Stomach (tissue), 9 donors: Measurements from ENCODE around the gene EPB41L2. TPM values are rescaled to one million over a fixed set of nuclear protein-coding genes. Genes with fewer than 3 reads are reported as not detected.

Source experiments
- DNase-seq, 2 donors: peaks; one replicate each; pipeline versions ENCODE4 v3.0.0 to v3.0.0-alpha.2; 2013 to 2019
- H3K27ac ChIP-seq, 5 donors: fragments of 200-600 bp in 4 of 5; sonication (generic) in 4 of 5; one replicate each; pipeline ENCODE4 v1.5.1; 2013 to 2019; ENCODE audit warnings: mild to moderate bottlenecking in 1 of 5, moderate library complexity in 1 of 5
- H3K27me3 ChIP-seq, 3 donors: fragments of 200-600 bp; sonication (generic); one replicate each; pipeline ENCODE4 v1.5.1; 2017 to 2019; ENCODE audit warnings: mixed run types in 1 of 3
- H3K36me3 ChIP-seq, 4 donors: fragments of 200-600 bp; sonication (generic); 1 replicate in 3 of 4; 2 replicates in 1 of 4; pipeline ENCODE4 v1.5.1; 2016 to 2019
- H3K4me1 ChIP-seq, 4 donors: fragments of 200-600 bp; sonication (generic); one replicate each; pipeline ENCODE4 v1.5.1; 2016 to 2019
- H3K4me3 ChIP-seq, 4 donors: fragments of 200-600 bp; sonication (generic) in 3 of 4; one replicate each; pipeline ENCODE4 v1.5.1; 2016 to 2019; ENCODE audit warnings: mild to moderate bottlenecking in 1 of 4
- H3K9me3 ChIP-seq, 4 donors: fragments of 200-600 bp; sonication (generic); one replicate each; pipeline ENCODE4 v1.5.1; 2016 to 2019
- EP300 ChIP-seq: sonication (generic); formaldehyde crosslinking; IDR thresholded peaks from one replicate; pipeline ENCODE4 v1.6.1; 2017; ENCODE audit warnings: antibody characterized with exemption
- POLR2A ChIP-seq, 4 donors: fragments of 450-650 bp; IDR thresholded peaks; one replicate each; pipeline ENCODE4 v1.6.1; 2016; ENCODE audit warnings: antibody characterized with exemption in 4 of 4, control low read depth in 2 of 4, mild to moderate bottlenecking in 1 of 4, moderate library complexity in 1 of 4
- POLR2AphosphoS5 ChIP-seq, 3 donors: sonication (generic); formaldehyde crosslinking; IDR thresholded peaks; one replicate each; pipeline ENCODE4 v1.6.1; 2016; ENCODE audit warnings: antibody characterized with exemption in 3 of 3
- WGBS, 5 donors: extraction: QIAGEN DNeasy Blood & Tissue Kit in 3 of 5; methylation state at CpG; one replicate each; pipeline versions ENCODE4 v1.1.5 to v1.1.7; 2013 to 2018; 5-methylcytosine and 5-hydroxymethylcytosine counted together
- intact Hi-C: fragments of 100-400 bp; cut with DNase I; formaldehyde crosslinking; loops from one replicate; pipeline ENCODE4 v1.15.1; 2023; ENCODE audit warnings: low total_unique reads
- polyA plus RNA-seq, 3 donors: library from polyadenylated mRNA; stranded (reverse); fragments of 200-250 nt; gene quantifications; one replicate each; pipeline ENCODE4 v1.2.3, GENCODE V29; 2013
- total RNA-seq, 5 donors: library from RNA; depleted of rRNA; stranded (reverse); fragments of >200 nt; gene quantifications; one replicate each; pipeline versions ENCODE4 v1.1.0 to v1.2.3, GENCODE V29; 2014 to 2016
- TF ChIP-seq, protein P1 (sequence below), 7 experiments: fragments of 450-650 bp in 4 of 7; fragments of 200-600 bp in 3 of 7; sonication (generic) in 3 of 7; IDR thresholded peaks; one replicate each; pipeline ENCODE4 v1.5.1; 2016 to 2019; ENCODE audit warnings: antibody characterized with exemption in 7 of 7, control low read depth in 2 of 7, mild to moderate bottlenecking in 1 of 7
- donor health status: healthy with polysubstance abuse.
- donor health status: Bipolar disorder and iron deficiency.
- donor health status: healthy.

The EPB41L2 gene
- total and polyA plus RNA-seq, 8 donors, result 12.5 to 238 (median 30.2) TPM

DNA sequence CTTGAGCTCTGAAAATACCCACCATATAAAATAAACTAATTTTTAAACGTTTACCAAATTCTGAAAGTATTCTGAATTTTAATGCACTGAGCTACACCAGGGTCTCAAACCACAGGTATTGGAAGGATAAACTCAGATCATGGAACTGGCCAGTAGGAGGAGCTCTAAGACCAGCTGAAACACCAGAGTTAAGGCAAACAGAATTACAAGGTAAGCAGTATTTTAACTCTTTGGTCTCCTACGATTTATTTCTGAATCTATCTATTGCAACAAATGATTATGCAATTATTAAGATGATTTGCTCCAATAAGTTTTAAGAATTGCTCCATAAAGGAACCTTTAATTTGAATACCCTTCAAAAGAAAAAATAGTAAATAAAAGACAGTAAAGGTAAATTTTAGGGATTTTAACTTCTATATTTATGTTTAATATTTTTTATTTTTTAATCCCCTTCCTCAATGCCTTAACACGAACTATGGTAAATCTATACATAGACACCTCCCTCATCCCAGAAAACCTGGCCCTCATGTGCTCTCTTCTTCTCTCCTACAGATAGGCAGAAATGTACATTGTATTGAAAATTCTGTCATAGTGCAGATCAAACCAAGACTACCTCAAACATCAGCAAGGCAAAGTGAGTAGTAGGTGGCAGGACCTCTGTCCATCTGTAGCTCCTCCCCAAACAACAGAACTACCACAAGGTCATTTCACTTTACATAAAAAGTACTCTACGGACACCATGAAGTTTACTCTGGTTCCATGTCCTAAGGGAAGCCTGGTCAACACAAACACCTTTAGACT, 177.5 kb downstream of the EPB41L2 start:
- 24 to 33% (median 27%) methylated on average over 4 of the region's 4 CpGs for WGBS, 5 donors
- Histone ChIP-seq H3K4me3 (no peak overlapping the region), H3K9me3 (no peaks in the 10 kb centered on the region), H3K36me3 (peaks cover 0 to 17% (median 10%) of the 10 kb centered on the region in 4 donors), H3K27me3 (no peaks in the 10 kb centered on the region), H3K27ac (no peak overlapping the region), H3K4me1 (peaks cover 0 to 5% (median 0%) of the 10 kb centered on the region in 4 donors)
- TF ChIP-seq, protein P1, sequence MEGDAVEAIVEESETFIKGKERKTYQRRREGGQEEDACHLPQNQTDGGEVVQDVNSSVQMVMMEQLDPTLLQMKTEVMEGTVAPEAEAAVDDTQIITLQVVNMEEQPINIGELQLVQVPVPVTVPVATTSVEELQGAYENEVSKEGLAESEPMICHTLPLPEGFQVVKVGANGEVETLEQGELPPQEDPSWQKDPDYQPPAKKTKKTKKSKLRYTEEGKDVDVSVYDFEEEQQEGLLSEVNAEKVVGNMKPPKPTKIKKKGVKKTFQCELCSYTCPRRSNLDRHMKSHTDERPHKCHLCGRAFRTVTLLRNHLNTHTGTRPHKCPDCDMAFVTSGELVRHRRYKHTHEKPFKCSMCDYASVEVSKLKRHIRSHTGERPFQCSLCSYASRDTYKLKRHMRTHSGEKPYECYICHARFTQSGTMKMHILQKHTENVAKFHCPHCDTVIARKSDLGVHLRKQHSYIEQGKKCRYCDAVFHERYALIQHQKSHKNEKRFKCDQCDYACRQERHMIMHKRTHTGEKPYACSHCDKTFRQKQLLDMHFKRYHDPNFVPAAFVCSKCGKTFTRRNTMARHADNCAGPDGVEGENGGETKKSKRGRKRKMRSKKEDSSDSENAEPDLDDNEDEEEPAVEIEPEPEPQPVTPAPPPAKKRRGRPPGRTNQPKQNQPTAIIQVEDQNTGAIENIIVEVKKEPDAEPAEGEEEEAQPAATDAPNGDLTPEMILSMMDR (IDR thresholded peaks at IDR 0.05), result peak in 5 of 7 experiments; percentile 60 to 92 (median 87)
- TF ChIP-seq EP300, result no peak
- TF ChIP-seq POLR2AphosphoS5 (IDR thresholded peaks at IDR 0.05), result peak in 1 of 3 donors; percentile 34
- TF ChIP-seq POLR2A (IDR thresholded peaks at IDR 0.05), result no peak
- intact Hi-C loops, result no loop called here
- DNase-seq, result peak; percentile 64 to 93

DNA sequence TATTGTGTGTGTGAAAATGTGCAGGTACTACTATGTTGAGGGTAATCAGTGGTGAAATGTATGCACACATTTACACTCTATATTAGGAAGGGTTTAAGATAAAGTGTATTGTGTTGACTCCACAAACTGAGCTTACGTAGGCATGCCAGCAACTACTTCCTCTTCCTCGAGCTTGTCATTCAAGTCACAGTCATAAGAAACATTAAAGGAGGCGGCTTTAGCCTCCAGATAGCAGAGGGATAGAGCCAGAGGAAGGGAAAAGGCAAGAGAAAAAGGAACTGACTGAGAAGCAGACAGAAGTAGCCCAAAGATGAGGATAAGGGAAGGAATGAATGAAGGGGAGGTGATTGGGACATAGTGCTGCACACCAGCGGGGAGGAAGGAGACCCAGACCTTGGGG, 180.7 kb downstream of the EPB41L2 start:
- no peak overlapping the region for H3K27ac ChIP-seq
- no peak overlapping the region for H3K4me3 ChIP-seq
- peak in 1 of 2 donors; percentile 58 for DNase-seq
- TF ChIP-seq POLR2A (IDR thresholded peaks at IDR 0.05) (no peak), POLR2AphosphoS5 (IDR thresholded peaks at IDR 0.05) (peak in 1 of 3 donors; percentile 46)
- intact Hi-C loops, result loop anchor here (5.0 kb wide), 1 partner anchor 235 kb away; no protein-coding TSS in a partner anchor
- H3K27me3 ChIP-seq, result no peaks in the 10 kb centered on the region
- 38 to 63% (median 44%) methylated on average over 4 of the region's 4 CpGs for WGBS, 5 donors
- peaks cover 0 to 18% (median 12%) of the 10 kb centered on the region in 4 donors for H3K36me3 ChIP-seq
- H3K4me1 ChIP-seq, result peaks cover 0 to 5% (median 0%) of the 10 kb centered on the region in 4 donors
- no peaks in the 10 kb centered on the region for H3K9me3 ChIP-seq

DNA sequence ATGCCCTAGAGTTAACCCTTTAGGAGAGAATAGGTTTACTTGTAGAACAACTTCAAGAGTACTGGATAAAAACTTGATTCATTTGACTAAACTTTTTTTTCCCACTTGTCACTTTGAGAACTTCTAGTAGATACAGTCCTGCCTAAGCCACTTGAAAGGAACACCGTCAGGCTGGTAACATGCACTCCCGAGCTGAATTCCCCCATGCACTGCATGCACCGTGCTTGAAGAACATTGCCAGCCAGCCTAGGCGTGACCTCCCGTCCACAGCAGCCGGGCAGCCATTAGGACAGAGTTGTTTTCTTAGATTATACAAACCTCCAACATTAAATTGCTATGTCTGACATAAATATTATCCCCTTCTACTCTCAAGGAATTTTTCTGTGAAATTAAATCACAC, 183.2 kb downstream of the EPB41L2 start:
- WGBS, 5 donors, result 82 to 96% (median 92%) methylated on average over 6 of the region's 6 CpGs
- Histone ChIP-seq H3K4me1 (peaks cover 0 to 5% (median 0%) of the 10 kb centered on the region in 4 donors), H3K4me3 (no peak overlapping the region), H3K27me3 (no peaks in the 10 kb centered on the region), H3K27ac (no peak overlapping the region), H3K36me3 (peaks cover 0 to 23% (median 12%) of the 10 kb centered on the region in 4 donors), H3K9me3 (no peaks in the 10 kb centered on the region)
- no peak for DNase-seq
- TF ChIP-seq POLR2A (IDR thresholded peaks at IDR 0.05) (no peak), EP300 (no peak), POLR2AphosphoS5 (IDR thresholded peaks at IDR 0.05) (no peak)
- TF ChIP-seq, protein P1 (IDR thresholded peaks at IDR 0.05), result no peak
- intact Hi-C loops, result loop anchor here (5.0 to 10.0 kb wide), 2 partner anchors 237 to 555 kb away; no protein-coding TSS in a partner anchor

DNA sequence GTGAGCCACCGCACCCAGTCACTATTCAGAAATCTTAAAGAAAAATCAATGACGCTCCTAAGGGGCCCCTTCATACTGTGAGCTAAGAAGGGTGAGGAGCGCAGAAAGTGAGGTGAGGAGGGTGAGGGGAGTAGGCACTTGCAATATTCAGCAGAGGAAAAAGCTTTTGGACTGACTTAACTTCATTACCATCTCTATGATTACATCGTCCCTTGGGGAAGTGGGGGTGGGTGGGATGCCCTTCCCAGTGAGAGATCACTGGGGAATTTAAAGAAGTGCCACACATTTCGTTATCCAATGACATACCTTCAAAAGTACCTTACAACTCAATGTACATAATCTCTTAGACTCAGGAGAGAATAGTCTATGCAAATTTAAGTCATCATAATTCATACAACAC, 189.3 kb downstream of the EPB41L2 start:
- no peak overlapping the region for H3K27ac ChIP-seq
- 94 to 97% (median 96%) methylated on average over 5 of the region's 5 CpGs for WGBS, 5 donors
- no peak for DNase-seq
- H3K9me3 ChIP-seq, result no peaks in the 10 kb centered on the region
- no peaks in the 10 kb centered on the region for H3K27me3 ChIP-seq
- intact Hi-C loops, result loop anchor here (10.0 kb wide), 1 partner anchor 549 kb away; no protein-coding TSS in a partner anchor
- H3K4me3 ChIP-seq, result no peak overlapping the region
- H3K36me3 ChIP-seq, result peaks cover 0 to 14% (median 11%) of the 10 kb centered on the region in 4 donors
- no peak for TF ChIP-seq EP300
- no peak for TF ChIP-seq POLR2AphosphoS5 (IDR thresholded peaks at IDR 0.05)
- TF ChIP-seq, protein P1 (IDR thresholded peaks at IDR 0.05), result no peak
- TF ChIP-seq POLR2A (IDR thresholded peaks at IDR 0.05), result no peak
- H3K4me1 ChIP-seq, result peaks cover 0 to 4% (median 0%) of the 10 kb centered on the region in 4 donors
